ENCODE data around the gene PNLIPRP1.

- no peak for TF ChIP-seq CTCF (IDR thresholded peaks at IDR 0.05)
- TF ChIP-seq EP300 (IDR thresholded peaks at IDR 0.05), result no peak
- TF ChIP-seq POLR2A (IDR thresholded peaks at IDR 0.05), result no peak
- TF ChIP-seq POLR2AphosphoS5 (IDR thresholded peaks at IDR 0.05), result no peak
Measured at GRCh38 chr10:116615199-116615776, 24.5 kb downstream of the PNLIPRP1 start.
